Loucy (cell line): Measurements from ENCODE around the gene PHACTR3.

Source experiments
- EZH2phosphoT487 ChIP-seq: fragments of 200-600 bp; IDR thresholded peaks from 2 replicates; pipeline ENCODE4 v1.6.1; 2018; ENCODE audit warnings: antibody characterized with exemption, mild to moderate bottlenecking, moderate library complexity, borderline replicate concordance
- TF ChIP-seq, protein P1 (sequence below): fragments of 200-600 bp; sonication (generic); conservative IDR thresholded peaks from 2 replicates; pipeline ENCODE4 v1.5.1; 2014; ENCODE audit warnings: mild to moderate bottlenecking, antibody characterized with exemption, low read length

DNA sequence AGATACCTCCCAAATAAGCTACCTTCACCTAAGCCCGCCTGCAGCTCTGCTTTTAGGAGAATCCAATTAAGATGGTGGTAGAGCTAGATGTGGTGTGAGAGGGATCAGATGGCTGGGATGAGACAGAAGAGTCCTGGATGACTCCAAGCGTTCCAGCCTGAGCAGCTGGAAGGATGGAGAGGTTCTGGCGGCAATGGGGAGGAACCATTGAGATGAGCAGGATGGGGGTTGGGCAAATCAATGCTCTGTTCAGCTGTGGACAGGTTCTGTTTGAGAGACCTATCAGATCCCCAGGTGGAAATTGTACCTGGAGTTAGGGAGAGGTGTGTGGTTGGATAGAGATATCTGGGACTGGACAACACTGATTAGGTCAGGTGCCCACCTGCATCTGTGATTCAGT, 23.0 kb downstream of the PHACTR3 start:
- TF ChIP-seq, protein P1, sequence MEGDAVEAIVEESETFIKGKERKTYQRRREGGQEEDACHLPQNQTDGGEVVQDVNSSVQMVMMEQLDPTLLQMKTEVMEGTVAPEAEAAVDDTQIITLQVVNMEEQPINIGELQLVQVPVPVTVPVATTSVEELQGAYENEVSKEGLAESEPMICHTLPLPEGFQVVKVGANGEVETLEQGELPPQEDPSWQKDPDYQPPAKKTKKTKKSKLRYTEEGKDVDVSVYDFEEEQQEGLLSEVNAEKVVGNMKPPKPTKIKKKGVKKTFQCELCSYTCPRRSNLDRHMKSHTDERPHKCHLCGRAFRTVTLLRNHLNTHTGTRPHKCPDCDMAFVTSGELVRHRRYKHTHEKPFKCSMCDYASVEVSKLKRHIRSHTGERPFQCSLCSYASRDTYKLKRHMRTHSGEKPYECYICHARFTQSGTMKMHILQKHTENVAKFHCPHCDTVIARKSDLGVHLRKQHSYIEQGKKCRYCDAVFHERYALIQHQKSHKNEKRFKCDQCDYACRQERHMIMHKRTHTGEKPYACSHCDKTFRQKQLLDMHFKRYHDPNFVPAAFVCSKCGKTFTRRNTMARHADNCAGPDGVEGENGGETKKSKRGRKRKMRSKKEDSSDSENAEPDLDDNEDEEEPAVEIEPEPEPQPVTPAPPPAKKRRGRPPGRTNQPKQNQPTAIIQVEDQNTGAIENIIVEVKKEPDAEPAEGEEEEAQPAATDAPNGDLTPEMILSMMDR, result no peak
- no peak for TF ChIP-seq EZH2phosphoT487
